T-cell (primary cell): Measurements from ENCODE around the gene OR2C1. TPM values are rescaled to one million over a fixed set of nuclear protein-coding genes. Genes with fewer than 3 reads are reported as not detected.
A peak's percentile ranks its signal among the peaks of the same experiment; 100 is the strongest.

Source experiments
- ATAC-seq, 4 experiments: fragments of 200-7000 bp in 3 of 4; fragments of 150-1000 bp in 1 of 4; cut with Tn5 transposase; replicated peaks in 1 of 4; 1 replicate in 3 of 4; 2 replicates in 1 of 4; pipeline ENCODE4 v1.10.0; 2021; ENCODE audit warnings: moderate library complexity in 3 of 4, mild to moderate bottlenecking in 2 of 4, moderate number of reproducible peaks in 1 of 4
- CTCF ChIA-PET, 2 donors: fragments of 300-600 bp; sonication (Branson Sonifier 250); formaldehyde crosslinking; loops; one replicate each; lab custom pipeline; 2022; ENCODE audit warnings: antibody characterized with exemption in 2 of 2; lab: Charles Lee
- POLR2A ChIA-PET, 2 donors: fragments of 300-600 bp; sonication (Branson Sonifier 250); formaldehyde crosslinking; loops; one replicate each; lab custom pipeline; 2022; ENCODE audit warnings: antibody characterized with exemption in 2 of 2; lab: Charles Lee
- DNase-seq, 35 experiments: peaks; one replicate each; pipeline versions ENCODE4 v3.0.0 to v3.0.0-alpha.2; 2013 to 2023
- H3K27ac ChIP-seq: one replicate; pipeline ENCODE4 v1.5.1; 2013; ENCODE audit warnings: low read length
- H3K27me3 ChIP-seq, 2 experiments: replicated peaks in 1 of 2; 1 replicate in 1 of 2; 2 replicates in 1 of 2; pipeline versions ENCODE4 v1.6.1 to v1.7.0; 2013; ENCODE audit warnings: low read length in 1 of 2, mixed read lengths in 1 of 2; ENCODE audit not compliant: control insufficient read depth in 2 of 2, insufficient read depth in 2 of 2; ENCODE audit errors: extremely low read depth in 1 of 2
- H3K36me3 ChIP-seq, 2 donors: 1 replicate in 1 of 2; 2 replicates in 1 of 2; pipeline versions ENCODE4 v1.6.1 to v1.7.0; 2013; ENCODE audit warnings: low read length in 1 of 2; ENCODE audit not compliant: control insufficient read depth in 2 of 2, insufficient read depth in 1 of 2; ENCODE audit errors: extremely low read depth in 1 of 2
- H3K4me1 ChIP-seq, 2 experiments: 1 replicate in 1 of 2; 2 replicates in 1 of 2; pipeline versions ENCODE4 v1.6.1 to v1.7.0; 2013; ENCODE audit warnings: low read length in 2 of 2, mixed read lengths in 1 of 2; ENCODE audit not compliant: insufficient read depth in 2 of 2, control insufficient read depth in 1 of 2; ENCODE audit errors: extremely low read depth in 1 of 2
- H3K4me3 ChIP-seq, 2 donors: 1 replicate in 1 of 2; 2 replicates in 1 of 2; pipeline versions ENCODE4 v1.5.1 to v1.7.0; 2013; ENCODE audit warnings: mild to moderate bottlenecking in 2 of 2, low read length in 1 of 2, moderate library complexity in 1 of 2; ENCODE audit not compliant: control insufficient read depth in 1 of 2; ENCODE audit errors: extremely low read depth in 1 of 2
- H3K9me3 ChIP-seq: 2 replicates; pipeline ENCODE4 v1.7.0; 2013
- H3K27ac Mint-ChIP-seq, 2 donors: one replicate each; pipeline ENCODE4 v1.8.0; 2020 to 2021; ENCODE audit warnings: mild to moderate bottlenecking in 2 of 2, mixed read lengths in 2 of 2
- H3K27me3 Mint-ChIP-seq, 2 donors: one replicate each; pipeline ENCODE4 v1.8.0; 2021 to 2022; ENCODE audit warnings: mixed read lengths in 2 of 2
- H3K36me3 Mint-ChIP-seq: one replicate; pipeline ENCODE4 v1.8.0; 2021; ENCODE audit warnings: mixed read lengths
- H3K4me1 Mint-ChIP-seq, 3 donors: one replicate each; pipeline ENCODE4 v1.8.0; 2020 to 2022; ENCODE audit warnings: mixed read lengths in 3 of 3, mild to moderate bottlenecking in 1 of 3
- H3K4me3 Mint-ChIP-seq, 3 donors: one replicate each; pipeline ENCODE4 v1.8.0; 2020 to 2022; ENCODE audit warnings: mild to moderate bottlenecking in 3 of 3, mixed read lengths in 3 of 3, moderate library complexity in 3 of 3
- H3K9me3 Mint-ChIP-seq, 3 donors: one replicate each; pipeline ENCODE4 v1.8.0; 2020 to 2022; ENCODE audit warnings: mixed read lengths in 3 of 3
- WGBS: methylation state at CpG from one replicate; pipeline ENCODE4 v1.1.5; 2013; ENCODE audit warnings: missing lambda C conversion rate; ENCODE audit not compliant: insufficient coverage; 5-methylcytosine and 5-hydroxymethylcytosine counted together
- total RNA-seq, 35 experiments: library from RNA in 6 of 35; stranded (reverse) in 6 of 35; fragments of 120-200 nt in 1 of 35; gene quantifications; one replicate each; pipeline versions ENCODE4 v1.2.1 to v1.2.4 and lab custom pipeline; 2013 to 2026

OR2C1 gene
- total RNA-seq, 5 donors from 2014 or later (not counting 1 experiment from before 2014, with no cell fraction given) = 0.25 to 0.51 (median 0.26) TPM; not detected in 2

DNA sequence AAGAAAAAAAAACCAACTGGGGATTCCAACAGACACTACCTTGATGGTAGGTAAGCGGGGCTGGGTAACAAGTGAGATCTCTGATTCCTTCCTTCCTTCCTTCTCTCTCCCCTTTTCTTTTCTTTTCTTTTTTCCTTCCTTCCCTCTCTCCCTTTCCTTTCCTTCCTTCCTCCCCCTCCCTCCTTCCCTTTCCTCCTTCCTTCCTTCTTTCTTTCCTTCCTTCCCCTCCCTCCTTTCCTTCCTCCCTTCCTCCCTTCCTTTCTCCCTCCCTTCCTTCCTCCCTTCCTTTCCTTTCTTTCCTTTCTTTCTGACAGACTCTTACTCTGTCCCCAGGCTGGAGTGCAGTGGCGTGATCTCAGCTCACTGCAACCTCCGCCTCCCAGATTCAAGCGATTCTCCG is 20.0 kb downstream of the OR2C1 start:
- peaks cover 22 to 59% (median 41%) of the 10 kb centered on the region in 3 donors for H3K9me3 Mint-ChIP-seq
- no peaks in the 10 kb centered on the region for H3K4me1 Mint-ChIP-seq

DNA sequence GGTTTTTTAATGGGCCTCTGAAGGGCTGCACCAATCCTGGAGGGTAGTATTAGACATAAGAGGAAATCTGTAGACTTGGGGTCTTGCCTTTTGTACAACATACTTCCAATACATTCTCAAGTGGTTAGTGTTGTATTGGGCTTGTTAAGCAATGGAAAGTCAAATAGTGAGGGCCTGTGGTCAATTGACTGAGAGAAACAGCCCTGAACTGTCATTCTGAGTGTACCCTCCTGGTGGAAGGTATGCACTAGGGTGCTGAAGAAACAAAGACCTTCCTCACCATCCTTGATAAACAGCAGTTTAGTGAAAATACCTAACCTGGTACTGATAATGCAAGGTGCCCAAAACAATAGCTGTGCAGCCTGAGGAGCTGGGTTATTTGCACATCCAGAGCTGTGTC is 22.2 kb downstream of the OR2C1 start:
- no peak for ATAC-seq
- H3K36me3 Mint-ChIP-seq = peaks cover 86% of the 10 kb centered on the region
- H3K4me3 Mint-ChIP-seq = no peak overlapping the region
- H3K27me3 Mint-ChIP-seq = no peaks in the 10 kb centered on the region
- peaks cover 27 to 79% (median 54%) of the 10 kb centered on the region in 3 donors for H3K9me3 Mint-ChIP-seq
- Histone ChIP-seq H3K4me1 (no peaks in the 10 kb centered on the region), H3K27me3 (no peaks in the 10 kb centered on the region), H3K9me3 (peaks cover 19% of the 10 kb centered on the region), H3K27ac (no peak overlapping the region), H3K4me3 (no peak overlapping the region), H3K36me3 (peaks cover 4 to 7% of the 10 kb centered on the region in 2 donors)
- ChIA-PET CTCF (no interaction called here), POLR2A (no interaction called here)
- no peak overlapping the region for H3K27ac Mint-ChIP-seq
- H3K4me1 Mint-ChIP-seq = no peaks in the 10 kb centered on the region
- DNase-seq = no peak

More for the DNA sequence above, 20.0 kb downstream of the OR2C1 start:
- Histone ChIP-seq H3K9me3 (peaks cover 7% of the 10 kb centered on the region), H3K27me3 (no peaks in the 10 kb centered on the region), H3K36me3 (no peaks in the 10 kb centered on the region), H3K4me1 (no peaks in the 10 kb centered on the region), H3K4me3 (no peak overlapping the region), H3K27ac (no peak overlapping the region)
- ChIA-PET POLR2A (no interaction called here), CTCF (no interaction called here)
- no peak overlapping the region for H3K4me3 Mint-ChIP-seq
- no peak for DNase-seq
- no peaks in the 10 kb centered on the region for H3K27me3 Mint-ChIP-seq
- no peak for ATAC-seq
- peaks cover 66% of the 10 kb centered on the region for H3K36me3 Mint-ChIP-seq
- WGBS = no CpG with 5 or more reads among the region's 5 CpGs
- no peak overlapping the region for H3K27ac Mint-ChIP-seq

DNA sequence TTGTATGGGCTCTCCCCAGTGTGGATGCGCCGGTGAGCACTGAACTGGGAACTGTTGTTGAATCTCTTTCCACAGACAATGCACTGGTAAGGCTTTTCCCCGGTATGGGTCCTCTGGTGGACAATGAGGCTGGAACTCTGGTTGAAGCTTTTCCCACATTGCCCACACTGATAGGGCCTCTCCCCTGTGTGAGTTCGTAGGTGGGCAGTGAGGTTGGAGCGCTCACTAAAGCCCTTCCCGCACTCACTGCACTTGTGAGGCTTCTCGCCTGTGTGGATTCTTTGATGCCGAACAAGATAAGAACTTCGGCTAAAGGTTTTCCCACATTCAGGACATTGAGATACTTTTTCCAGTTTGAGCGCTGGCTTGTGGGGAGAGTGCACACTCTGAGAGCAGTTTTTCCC is 27.4 kb downstream of the OR2C1 start:
- peaks cover 28 to 38% of the 10 kb centered on the region in 2 donors for H3K36me3 ChIP-seq
- H3K4me1 Mint-ChIP-seq = peaks cover 0 to 3% (median 0%) of the 10 kb centered on the region in 3 donors
- H3K27me3 ChIP-seq = no peaks in the 10 kb centered on the region
- H3K4me3 ChIP-seq = peak overlapping the region in 1 of 2 donors; percentile 44
- H3K27me3 Mint-ChIP-seq = no peaks in the 10 kb centered on the region
- CTCF ChIA-PET = no interaction called here
- peaks cover 30 to 63% (median 52%) of the 10 kb centered on the region in 3 donors for H3K9me3 Mint-ChIP-seq
- peaks cover 92% of the 10 kb centered on the region for H3K36me3 Mint-ChIP-seq
- H3K27ac ChIP-seq = no peak overlapping the region
- H3K4me1 ChIP-seq = no peaks in the 10 kb centered on the region
- no peak for ATAC-seq
- peaks cover 27% of the 10 kb centered on the region for H3K9me3 ChIP-seq
- no peak overlapping the region for H3K4me3 Mint-ChIP-seq
- WGBS = 100% methylated on average over 2 of the region's 10 CpGs
- H3K27ac Mint-ChIP-seq = no peak overlapping the region
- no peak for DNase-seq
- POLR2A ChIA-PET = no interaction called here

GRCh38 chr16:3388325-3388724 is 32.6 kb downstream of the OR2C1 start:
- H3K36me3 Mint-ChIP-seq = peaks cover 84% of the 10 kb centered on the region
- WGBS = 98% methylated on average over 5 of the region's 6 CpGs
- no peak overlapping the region for H3K27ac ChIP-seq
- H3K9me3 ChIP-seq = peaks cover 15% of the 10 kb centered on the region
- no peaks in the 10 kb centered on the region for H3K27me3 ChIP-seq
- H3K4me1 Mint-ChIP-seq = peaks cover 2 to 11% (median 6%) of the 10 kb centered on the region in 3 donors
- DNase-seq (no peak), ATAC-seq (no peak)
- H3K4me3 ChIP-seq = peak overlapping the region in 1 of 2 donors; percentile 15
- peaks cover 42 to 69% of the 10 kb centered on the region in 2 donors for H3K36me3 ChIP-seq
- no peak overlapping the region for H3K27ac Mint-ChIP-seq
- H3K27me3 Mint-ChIP-seq = no peaks in the 10 kb centered on the region
- H3K9me3 Mint-ChIP-seq = peaks cover 32 to 45% (median 41%) of the 10 kb centered on the region in 3 donors
- ChIA-PET CTCF (interaction anchor here in 1 of 2 donors (1.3 kb wide), 1 partner anchor 13 kb away, joined by 4 read pairs; the partner anchor contains the start of genes ZNF174 and ZSCAN32), POLR2A (no interaction called here)
- peaks cover 0 to 3% of the 10 kb centered on the region in 2 experiments for H3K4me1 ChIP-seq
- H3K4me3 Mint-ChIP-seq = no peak overlapping the region

GRCh38 chr16:3389663-3390338 is 34.1 kb downstream of the OR2C1 start:
- Mint-ChIP-seq H3K27ac (no peak overlapping the region), H3K9me3 (peaks cover 33 to 43% (median 42%) of the 10 kb centered on the region in 3 donors), H3K4me3 (no peak overlapping the region), H3K4me1 (peaks cover 10 to 18% (median 15%) of the 10 kb centered on the region in 3 donors), H3K27me3 (no peaks in the 10 kb centered on the region), H3K36me3 (peaks cover 84% of the 10 kb centered on the region)
- peaks cover 0 to 3% of the 10 kb centered on the region in 2 experiments for H3K4me1 ChIP-seq
- ATAC-seq (no peak), DNase-seq (no peak)
- no peaks in the 10 kb centered on the region for H3K27me3 ChIP-seq
- H3K36me3 ChIP-seq = peaks cover 33 to 68% of the 10 kb centered on the region in 2 donors
- ChIA-PET CTCF (interaction anchor here (0.6 kb wide), 2 partner anchors 26 to 73 kb away, joined by 4 to 5 read pairs; no protein-coding TSS in a partner anchor), POLR2A (no interaction called here)
- WGBS = 85% methylated on average over 8 of the region's 9 CpGs
- H3K27ac ChIP-seq = no peak overlapping the region
- peak overlapping the region in 1 of 2 donors; percentile 25 for H3K4me3 ChIP-seq
- H3K9me3 ChIP-seq = peaks cover 6% of the 10 kb centered on the region

GRCh38 chr16:3400446-3400778 is 44.7 kb downstream of the OR2C1 start:
- Histone ChIP-seq H3K27me3 (no peaks in the 10 kb centered on the region), H3K9me3 (peaks cover 8% of the 10 kb centered on the region), H3K27ac (peak overlapping the region; percentile 52), H3K4me3 (peak overlapping the region; percentile 70 to 79), H3K36me3 (peaks cover 26 to 47% of the 10 kb centered on the region in 2 donors), H3K4me1 (peaks cover 11 to 47% of the 10 kb centered on the region in 2 experiments)
- Mint-ChIP-seq H3K9me3 (peaks cover 13 to 21% (median 19%) of the 10 kb centered on the region in 3 donors), H3K27me3 (no peaks in the 10 kb centered on the region), H3K27ac (peak overlapping the region; percentile 75 to 82), H3K36me3 (peaks cover 51% of the 10 kb centered on the region), H3K4me1 (peaks cover 47 to 66% (median 58%) of the 10 kb centered on the region in 3 donors), H3K4me3 (peak overlapping the region; percentile 82 to 94 (median 91))
- ATAC-seq (peak in 3 of 4 experiments; percentile 36 to 42 (median 39)), DNase-seq (peak in 1 of 35 experiments; percentile 4)
- WGBS = 0% methylated on average over 15 of the region's 18 CpGs
- ChIA-PET CTCF (interaction anchor here in 1 of 2 donors (1.3 to 2.1 kb wide), 5 partner anchors 12 to 118 kb away, joined by 4 to 6 read pairs (median 4); partner anchors contain the start of genes NAA60 and ZNF597), POLR2A (interaction anchor here in 1 of 2 donors (0.6 kb wide), 2 partner anchors 329 to 367 kb away, joined by 3 read pairs; no protein-coding TSS in a partner anchor)
